A673 (cell line): ENCODE data around the gene UTP11. TPM values are rescaled to one million over a fixed set of nuclear protein-coding genes. Genes with fewer than 3 reads are reported as not detected.

ENCODE experiments used
- BruUV-seq: library from RNA; stranded (reverse); fragments of 400-500 nt; replicated peaks from 2 replicates; lab custom pipeline; 2021; lab: Mats Ljungman, UMichigan
- CTCF ChIA-PET: fragments of 300-600 bp; sonication (Branson Sonifier 250); formaldehyde crosslinking; loops from one replicate; lab custom pipeline; 2022; ENCODE audit warnings: antibody characterized with exemption; lab: Charles Lee
- POLR2A ChIA-PET: fragments of 300-600 bp; sonication (Branson Sonifier 250); formaldehyde crosslinking; loops from one replicate; lab custom pipeline; 2022; ENCODE audit warnings: antibody characterized with exemption; ENCODE audit not compliant: low non-redundant PET; lab: Charles Lee
- DNase-seq: peaks from one replicate; pipeline ENCODE4 v3.0.0-alpha.2; 2015; ENCODE audit warnings: low spot score
- H3K27ac ChIP-seq: fragments of 200-600 bp; sonication (generic); 2 replicates; pipeline ENCODE4 v1.5.1; 2016; ENCODE audit warnings: mixed run types, low read depth, mild to moderate bottlenecking, mixed read lengths, antibody characterized with exemption, low read length; ENCODE audit not compliant: poor library complexity, severe bottlenecking
- H3K27me3 ChIP-seq: fragments of 200-600 bp; sonication (generic); replicated peaks from 2 replicates; pipeline ENCODE4 v1.6.1; 2017; ENCODE audit warnings: mixed run types, low read depth, mild to moderate bottlenecking, mixed read lengths, antibody characterized with exemption, low read length; ENCODE audit not compliant: insufficient read depth, poor library complexity
- H3K36me3 ChIP-seq: fragments of 200-600 bp; sonication (generic); 2 replicates; pipeline ENCODE4 v1.6.1; 2016; ENCODE audit warnings: mixed run types, mild to moderate bottlenecking, mixed read lengths, antibody characterized with exemption, low read length; ENCODE audit not compliant: insufficient read depth, poor library complexity, severe bottlenecking
- H3K4me1 ChIP-seq: fragments of 200-600 bp; sonication (generic); 2 replicates; pipeline ENCODE4 v1.6.1; 2017; ENCODE audit warnings: mixed run types, mild to moderate bottlenecking, mixed read lengths, antibody characterized with exemption, low read length; ENCODE audit not compliant: insufficient read depth, poor library complexity, severe bottlenecking
- H3K4me3 ChIP-seq: fragments of 200-600 bp; sonication (generic); 2 replicates; pipeline ENCODE4 v1.5.1; 2016; ENCODE audit warnings: low read depth, mixed run types, mild to moderate bottlenecking, mixed read lengths, low read length; ENCODE audit not compliant: poor library complexity, severe bottlenecking
- H3K9me3 ChIP-seq: fragments of 200-600 bp; sonication (generic); 2 replicates; pipeline ENCODE4 v1.6.1; 2016; ENCODE audit warnings: mixed run types, low read depth, mild to moderate bottlenecking, mixed read lengths, antibody characterized with exemption, low read length; ENCODE audit not compliant: poor library complexity, severe bottlenecking
- EZH2 ChIP-seq: fragments of 200-600 bp; sonication (generic); IDR thresholded peaks from 2 replicates; pipeline ENCODE4 v1.6.1; 2017; ENCODE audit warnings: borderline replicate concordance, low read depth, mild to moderate bottlenecking, mixed read lengths, antibody characterized with exemption, low read length; ENCODE audit not compliant: poor library complexity, severe bottlenecking
- intact Hi-C: fragments of 100-400 bp; cut with micrococcal nuclease; formaldehyde crosslinking; loops from one replicate; pipeline ENCODE4 v1.10.0; 2022; ENCODE audit not compliant: unreplicated experiment
- total RNA-seq: library from RNA; stranded (reverse); gene quantifications from 2 replicates; pipeline ENCODE4 v1.2.3, GENCODE V29; 2021
- TF ChIP-seq, protein P1 (sequence below): fragments of 300-800, 200-600 bp; sonication (generic); conservative IDR thresholded peaks from 2 replicates; pipeline ENCODE4 v1.5.1; 2017; ENCODE audit warnings: low read depth, mild to moderate bottlenecking, antibody characterized with exemption, low read length, moderate library complexity, mixed read lengths

The UTP11 gene
- total RNA-seq, 1 experiment from 2014 or later, result 113 TPM

DNA sequence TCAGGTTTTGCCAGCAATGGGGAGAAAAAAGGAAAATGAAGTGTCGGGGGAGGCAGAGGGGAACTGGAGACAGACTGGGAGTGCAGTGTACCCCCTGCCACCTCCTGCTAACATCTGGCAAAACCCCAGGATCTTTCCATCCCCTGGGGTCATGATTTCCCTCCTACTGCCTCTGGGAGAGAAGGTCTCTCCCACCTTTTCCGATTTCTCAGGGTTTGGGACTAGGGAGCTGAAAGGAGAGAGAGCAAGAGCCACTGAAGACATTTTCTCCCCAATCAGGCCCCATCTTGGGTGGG is 12.4 kb upstream of the UTP11 start:
- no peaks in the 10 kb centered on the region for H3K9me3 ChIP-seq
- H3K36me3 ChIP-seq, result peaks cover 27% of the 10 kb centered on the region
- H3K27ac ChIP-seq, result peak overlapping the region; percentile 99
- ChIA-PET CTCF (interaction anchor here (1.2 kb wide), 1 partner anchor 19 kb away, joined by 3 read pairs; no protein-coding TSS in a partner anchor), POLR2A (interaction anchor here (1.0 kb wide), 1 partner anchor 12 kb away, joined by 3 read pairs; no protein-coding TSS in a partner anchor)
- H3K27me3 ChIP-seq, result no peaks in the 10 kb centered on the region
- H3K4me1 ChIP-seq, result peaks cover 70% of the 10 kb centered on the region
- H3K4me3 ChIP-seq, result peak overlapping the region; percentile 14
- no peak for TF ChIP-seq EZH2
- TF ChIP-seq, protein P1, sequence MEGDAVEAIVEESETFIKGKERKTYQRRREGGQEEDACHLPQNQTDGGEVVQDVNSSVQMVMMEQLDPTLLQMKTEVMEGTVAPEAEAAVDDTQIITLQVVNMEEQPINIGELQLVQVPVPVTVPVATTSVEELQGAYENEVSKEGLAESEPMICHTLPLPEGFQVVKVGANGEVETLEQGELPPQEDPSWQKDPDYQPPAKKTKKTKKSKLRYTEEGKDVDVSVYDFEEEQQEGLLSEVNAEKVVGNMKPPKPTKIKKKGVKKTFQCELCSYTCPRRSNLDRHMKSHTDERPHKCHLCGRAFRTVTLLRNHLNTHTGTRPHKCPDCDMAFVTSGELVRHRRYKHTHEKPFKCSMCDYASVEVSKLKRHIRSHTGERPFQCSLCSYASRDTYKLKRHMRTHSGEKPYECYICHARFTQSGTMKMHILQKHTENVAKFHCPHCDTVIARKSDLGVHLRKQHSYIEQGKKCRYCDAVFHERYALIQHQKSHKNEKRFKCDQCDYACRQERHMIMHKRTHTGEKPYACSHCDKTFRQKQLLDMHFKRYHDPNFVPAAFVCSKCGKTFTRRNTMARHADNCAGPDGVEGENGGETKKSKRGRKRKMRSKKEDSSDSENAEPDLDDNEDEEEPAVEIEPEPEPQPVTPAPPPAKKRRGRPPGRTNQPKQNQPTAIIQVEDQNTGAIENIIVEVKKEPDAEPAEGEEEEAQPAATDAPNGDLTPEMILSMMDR, result no peak
- DNase-seq, result no peak
- intact Hi-C loops, result no loop called here
- no TSS peak for BruUV-seq

DNA sequence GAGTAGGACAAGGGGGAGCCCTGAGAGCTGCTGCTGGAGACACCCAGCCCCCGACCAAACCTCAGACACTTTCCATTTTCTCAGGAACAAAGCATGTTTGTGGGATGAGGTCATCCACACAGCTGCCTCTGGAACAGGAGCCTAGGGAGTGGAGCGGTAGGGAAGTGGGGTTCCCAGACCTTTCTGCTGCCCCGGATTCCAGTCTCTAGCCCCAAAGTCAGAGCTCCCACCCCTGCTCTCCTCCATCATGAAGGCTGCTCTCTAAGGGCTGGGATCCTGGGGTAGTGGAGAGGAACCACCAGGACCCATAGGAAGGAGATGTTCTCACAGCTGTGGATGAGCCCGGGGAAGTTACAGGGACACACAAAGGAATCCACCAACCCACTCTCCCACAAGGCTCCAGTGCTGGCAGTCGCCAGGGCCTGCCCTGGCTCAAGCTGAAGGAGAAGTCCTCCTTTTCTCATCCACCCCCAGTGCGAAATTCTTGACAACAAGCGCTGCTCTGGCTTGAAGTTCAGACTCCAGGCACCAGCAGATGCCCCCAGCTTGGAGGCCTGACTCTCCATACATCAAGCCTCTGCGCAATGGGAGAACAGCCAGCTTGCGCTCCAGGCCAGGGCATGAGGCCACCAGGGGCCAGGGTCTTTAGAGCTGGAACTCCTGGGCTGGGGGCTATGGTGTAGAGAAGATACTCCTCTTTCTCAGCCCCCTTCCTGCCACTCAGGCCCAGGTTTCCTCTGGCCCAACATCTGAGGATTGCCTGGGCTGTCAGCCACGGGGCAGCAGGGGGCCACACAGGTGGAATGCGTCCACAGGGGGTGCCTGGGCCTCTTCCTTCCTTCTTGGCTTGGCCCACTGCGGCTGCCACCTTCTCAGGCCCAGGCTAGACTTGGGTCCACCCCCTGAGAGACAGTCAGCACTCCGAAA is 11.7 kb upstream of the UTP11 start:
- CTCF ChIA-PET, result interaction anchor here (1.0 to 1.2 kb wide), 2 partner anchors 12 to 18 kb away, joined by 3 read pairs; no protein-coding TSS in a partner anchor
- POLR2A ChIA-PET, result interaction anchor here (1.0 kb wide), 1 partner anchor 11 kb away, joined by 3 read pairs; no protein-coding TSS in a partner anchor
- TSS peak; percentile 69 for BruUV-seq
- intact Hi-C loops, result no loop called here
- no peaks in the 10 kb centered on the region for H3K27me3 ChIP-seq
- peak overlapping the region; percentile 99 for H3K27ac ChIP-seq
- TF ChIP-seq, protein P1, result no peak
- no peak for TF ChIP-seq EZH2
- peak; percentile 78 for DNase-seq
- peaks cover 66% of the 10 kb centered on the region for H3K4me1 ChIP-seq
- peak overlapping the region; percentile 14 for H3K4me3 ChIP-seq
- H3K9me3 ChIP-seq, result no peaks in the 10 kb centered on the region
- H3K36me3 ChIP-seq, result peaks cover 27% of the 10 kb centered on the region

DNA sequence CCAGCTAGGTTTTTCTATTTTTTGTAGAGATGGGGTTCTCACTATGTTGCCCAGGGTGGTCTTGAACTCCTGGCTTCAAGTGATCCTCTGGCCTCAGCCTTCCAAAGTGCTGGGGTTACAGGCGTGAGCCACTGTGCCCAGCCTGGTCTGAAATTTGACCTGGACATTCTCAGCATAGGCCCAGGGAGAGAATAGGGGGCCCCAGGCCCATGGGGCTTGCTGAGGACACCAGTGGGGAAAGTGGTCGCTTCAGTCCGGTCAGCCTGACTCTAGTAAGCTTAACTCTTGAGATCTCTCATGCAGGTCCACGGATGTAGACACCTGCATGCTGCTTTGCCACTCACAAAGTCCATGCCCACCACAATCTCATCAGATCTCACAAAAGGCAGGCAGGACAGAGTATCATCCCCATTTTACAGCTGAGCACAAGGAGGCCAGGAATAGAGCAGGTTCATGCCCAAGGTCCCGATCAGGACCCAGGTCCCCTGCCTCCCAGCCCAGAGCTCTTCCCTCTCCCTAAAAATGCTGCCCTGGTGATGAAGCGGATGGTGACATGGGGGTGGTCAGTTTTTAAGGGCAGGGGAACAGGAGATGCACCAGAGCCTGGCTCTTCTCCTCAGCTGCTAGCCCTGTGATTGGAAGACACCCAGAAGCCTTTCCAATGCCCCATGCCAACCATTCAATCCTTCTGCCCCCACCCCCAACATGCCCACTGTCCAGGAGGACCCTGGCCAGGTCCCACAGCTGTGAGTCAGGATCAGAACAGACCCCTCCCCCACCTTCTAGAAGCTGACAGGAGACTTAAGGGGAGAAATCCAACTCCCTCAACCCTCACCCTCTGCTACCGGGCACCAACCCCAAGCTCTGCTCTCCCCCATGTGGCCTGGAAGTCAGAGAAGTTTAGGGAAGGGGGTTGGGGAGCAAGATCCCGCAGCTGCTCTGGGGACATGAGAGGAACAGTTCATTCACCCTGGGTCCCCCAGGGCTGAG is 9.0 kb upstream of the UTP11 start:
- TF ChIP-seq EZH2, result no peak
- TF ChIP-seq, protein P1, result no peak
- Histone ChIP-seq H3K27me3 (no peaks in the 10 kb centered on the region), H3K4me1 (peaks cover 50% of the 10 kb centered on the region), H3K4me3 (peak overlapping the region; percentile 85), H3K9me3 (no peaks in the 10 kb centered on the region), H3K36me3 (peaks cover 8% of the 10 kb centered on the region), H3K27ac (peak overlapping the region; percentile 94)
- BruUV-seq, result no TSS peak
- ChIA-PET POLR2A (no interaction called here), CTCF (no interaction called here)
- intact Hi-C loops, result no loop called here
- DNase-seq, result no peak
